Activated CD4-positive, alpha-beta T cell treated with anti-CD3 and anti-CD28 coated beads for 36 hours (primary cell): ENCODE data around the gene POLR3C. TPM values are rescaled to one million over a fixed set of nuclear protein-coding genes. Genes with fewer than 3 reads are reported as not detected.

Experiments
- ATAC-seq: fragments of 200-7000 bp; cut with Tn5 transposase; one replicate; pipeline ENCODE4 v1.10.0; 2021; ENCODE audit warnings: mild to moderate bottlenecking, moderate library complexity
- CTCF ChIA-PET: fragments of 350-600 bp; sonication (Branson Sonifier 250); formaldehyde crosslinking; loops from one replicate; lab custom pipeline; 2021; ENCODE audit warnings: antibody characterized with exemption; lab: Charles Lee
- POLR2A ChIA-PET: fragments of 350-600 bp; sonication (Branson Sonifier 250); formaldehyde crosslinking; loops from one replicate; lab custom pipeline; 2021; ENCODE audit warnings: antibody characterized with exemption, inconsistent platforms; lab: Charles Lee
- DNase-seq: peaks from one replicate; pipeline ENCODE4 v3.0.0-alpha.2; 2020
- H3K27ac Mint-ChIP-seq: one replicate; pipeline ENCODE4 v1.8.0; 2021; ENCODE audit warnings: mixed read lengths
- H3K27me3 Mint-ChIP-seq: one replicate; pipeline ENCODE4 v1.8.0; 2021; ENCODE audit warnings: mixed read lengths
- H3K36me3 Mint-ChIP-seq: one replicate; pipeline ENCODE4 v1.8.0; 2021; ENCODE audit warnings: low read depth, mixed read lengths
- H3K4me1 Mint-ChIP-seq: one replicate; pipeline ENCODE4 v1.8.0; 2021; ENCODE audit warnings: mixed read lengths
- H3K4me3 Mint-ChIP-seq: one replicate; pipeline ENCODE4 v1.8.0; 2021; ENCODE audit warnings: mild to moderate bottlenecking, moderate library complexity, mixed read lengths
- H3K9me3 Mint-ChIP-seq: one replicate; pipeline ENCODE4 v1.8.0; 2021; ENCODE audit warnings: low read depth, mixed read lengths
- intact Hi-C, 2 experiments: fragments of 100-400 bp; cut with DNase I in 1 of 2; cut with micrococcal nuclease in 1 of 2; formaldehyde crosslinking; loops; one replicate each; pipeline versions ENCODE4 v1.14.2 to v1.15.1; 2022 to 2024; cut with DNase I, micrococcal nuclease
- total RNA-seq, 2 experiments: library from RNA; stranded (reverse); gene quantifications; one replicate each; pipeline ENCODE4 v1.2.3, GENCODE V29; 2021

The POLR3C gene
- total RNA-seq, 2 experiments from 2014 or later = 34.2 to 42.6 TPM

GRCh38 chr1:145871994-145872924, 48.3 kb downstream of the POLR3C start:
- ATAC-seq (peak; percentile 81), DNase-seq (peak; percentile 58)
- intact Hi-C loops = loop anchor here (1.0 kb wide), 2 partner anchors 13 to 14 kb away; partner anchors contain the start of gene PIAS3 (in 1 of the 2)
- H3K9me3 Mint-ChIP-seq = no peaks in the 10 kb centered on the region
- peak overlapping the region; percentile 63 for H3K4me3 Mint-ChIP-seq
- H3K27me3 Mint-ChIP-seq = peaks cover 10% of the 10 kb centered on the region
- POLR2A ChIA-PET = interaction anchor here (0.6 to 2.2 kb wide), 4 partner anchors 13 to 179 kb away, joined by 3 to 10 read pairs (median 4); partner anchors contain the start of genes ANKRD35, PIAS3 and RBM8A
- CTCF ChIA-PET = interaction anchor here (0.5 to 3.4 kb wide), 10 partner anchors 9 to 81 kb away, joined by 3 to 49 read pairs (median 4); partner anchors contain the start of genes ANKRD35, ITGA10 and NUDT17
- no peaks in the 10 kb centered on the region for H3K36me3 Mint-ChIP-seq
- peak overlapping the region; percentile 61 for H3K27ac Mint-ChIP-seq
- peaks cover 11% of the 10 kb centered on the region for H3K4me1 Mint-ChIP-seq

GRCh38 chr1:145874646-145875045, 50.6 kb downstream of the POLR3C start:
- Mint-ChIP-seq H3K4me1 (peaks cover 13% of the 10 kb centered on the region), H3K4me3 (no peak overlapping the region), H3K36me3 (no peaks in the 10 kb centered on the region), H3K27ac (no peak overlapping the region), H3K9me3 (no peaks in the 10 kb centered on the region), H3K27me3 (peaks cover 12% of the 10 kb centered on the region)
- intact Hi-C loops = no loop called here
- ChIA-PET POLR2A (no interaction called here), CTCF (interaction anchor here (1.9 kb wide), 1 partner anchor 16 kb away, joined by 5 read pairs; the partner anchor contains the start of gene PIAS3)
- ATAC-seq (no peak), DNase-seq (no peak)

- POLR2A ChIA-PET = interaction anchor here (0.7 kb wide), 1 partner anchor 18 kb away, joined by 3 read pairs; no protein-coding TSS in a partner anchor
- ATAC-seq (no peak), DNase-seq (no peak)
- Mint-ChIP-seq H3K36me3 (no peaks in the 10 kb centered on the region), H3K9me3 (no peaks in the 10 kb centered on the region), H3K4me1 (peaks cover 2% of the 10 kb centered on the region), H3K27me3 (peaks cover 7% of the 10 kb centered on the region), H3K4me3 (no peak overlapping the region), H3K27ac (no peak overlapping the region)
- intact Hi-C loops = loop anchor here in 1 of 2 experiments (2.0 kb wide), 1 partner anchor 15 kb away; no protein-coding TSS in a partner anchor
- CTCF ChIA-PET = interaction anchor here (1.4 to 1.7 kb wide), 2 partner anchors 15 to 134 kb away, joined by 4 to 5 read pairs; no protein-coding TSS in a partner anchor
These were observed 54.0 kb downstream of the POLR3C start for GRCh38 chr1:145877923-145878486.

GRCh38 chr1:145878724-145879123, 54.7 kb downstream of the POLR3C start:
- CTCF ChIA-PET = interaction anchor here (0.5 to 1.7 kb wide), 5 partner anchors 10 to 133 kb away, joined by 3 to 5 read pairs (median 4); no protein-coding TSS in a partner anchor
- H3K4me3 Mint-ChIP-seq = no peak overlapping the region
- POLR2A ChIA-PET = interaction anchor here (0.5 to 0.7 kb wide), 2 partner anchors 19 to 170 kb away, joined by 3 to 5 read pairs; no protein-coding TSS in a partner anchor
- H3K9me3 Mint-ChIP-seq = no peaks in the 10 kb centered on the region
- intact Hi-C loops = loop anchor here in 1 of 2 experiments (2.0 kb wide), 1 partner anchor 16 kb away; no protein-coding TSS in a partner anchor
- DNase-seq = no peak
- peaks cover 2% of the 10 kb centered on the region for H3K4me1 Mint-ChIP-seq
- H3K27me3 Mint-ChIP-seq = peaks cover 8% of the 10 kb centered on the region
- H3K36me3 Mint-ChIP-seq = no peaks in the 10 kb centered on the region
- no peak overlapping the region for H3K27ac Mint-ChIP-seq
- no peak for ATAC-seq

GRCh38 chr1:145879775-145880174, 55.8 kb downstream of the POLR3C start:
- DNase-seq (no peak), ATAC-seq (no peak)
- CTCF ChIA-PET = interaction anchor here (0.5 to 3.0 kb wide), 9 partner anchors 11 to 132 kb away, joined by 3 to 15 read pairs (median 5); partner anchors contain the start of gene NUDT17
- no peaks in the 10 kb centered on the region for H3K9me3 Mint-ChIP-seq
- H3K27ac Mint-ChIP-seq = no peak overlapping the region
- peaks cover 14% of the 10 kb centered on the region for H3K27me3 Mint-ChIP-seq
- H3K36me3 Mint-ChIP-seq = no peaks in the 10 kb centered on the region
- no peak overlapping the region for H3K4me3 Mint-ChIP-seq
- intact Hi-C loops = loop anchor here in 1 of 2 experiments (2.0 kb wide), 1 partner anchor 17 kb away; no protein-coding TSS in a partner anchor
- peaks cover 4% of the 10 kb centered on the region for H3K4me1 Mint-ChIP-seq
- POLR2A ChIA-PET = no interaction called here

GRCh38 chr1:145884675-145885074, 60.7 kb downstream of the POLR3C start:
- POLR2A ChIA-PET = interaction anchor here (1.3 to 2.3 kb wide), 2 partner anchors 26 to 73 kb away, joined by 4 to 8 read pairs; partner anchors contain the start of genes LIX1L and PIAS3
- peak overlapping the region; percentile 72 for H3K4me3 Mint-ChIP-seq
- intact Hi-C loops = loop anchor here (1.0 to 2.0 kb wide), 7 partner anchors 14 to 113 kb away; partner anchors contain the start of genes PIAS3 (in 2 of the 2), NUDT17 (in 1 of the 2), PEX11B (in 1 of the 2) and RBM8A (in 1 of the 2)
- peaks cover 17% of the 10 kb centered on the region for H3K27me3 Mint-ChIP-seq
- ATAC-seq = no peak
- no peak overlapping the region for H3K27ac Mint-ChIP-seq
- no peaks in the 10 kb centered on the region for H3K9me3 Mint-ChIP-seq
- CTCF ChIA-PET = interaction anchor here (1.1 to 4.1 kb wide), 4 partner anchors 12 to 148 kb away, joined by 3 to 30 read pairs (median 4); partner anchors contain the start of gene NUDT17
- DNase-seq = no peak
- peaks cover 14% of the 10 kb centered on the region for H3K4me1 Mint-ChIP-seq
- H3K36me3 Mint-ChIP-seq = no peaks in the 10 kb centered on the region

- Mint-ChIP-seq H3K27me3 (peaks cover 17% of the 10 kb centered on the region), H3K4me3 (peak within 1 kb of the TSS; percentile 72), H3K4me1 (peaks cover 14% of the 10 kb centered on the region), H3K9me3 (no peaks in the 10 kb centered on the region), H3K36me3 (no peaks in the 10 kb centered on the region), H3K27ac (no peak within 1 kb of the TSS)
- POLR2A ChIA-PET = interaction anchor here (1.0 to 2.3 kb wide), 3 partner anchors 13 to 72 kb away, joined by 3 to 8 read pairs (median 4); partner anchors contain the start of genes LIX1L and PIAS3
- DNase-seq (peak; percentile 92), ATAC-seq (peak; percentile 100)
- CTCF ChIA-PET = interaction anchor here (0.7 to 4.1 kb wide), 7 partner anchors 14 to 136 kb away, joined by 3 to 30 read pairs (median 4); partner anchors contain the start of genes HJV, NUDT17 and PIAS3
- intact Hi-C loops = loop anchor here (1.0 to 2.0 kb wide), 9 partner anchors 13 to 111 kb away; partner anchors contain the start of genes PIAS3 (in 2 of the 2), ANKRD34A (in 1 of the 2), ITGA10 (in 1 of the 2) and NUDT17 (in 1 of the 2)
These were observed 61.8 kb downstream of the POLR3C start, which contains the start of gene ANKRD35 for GRCh38 chr1:145885738-145886287. TSS of gene ANKRD35 (minus strand) at chr1:145885866. CDS start at chr1:145885758, 108 bp downstream.

GRCh38 chr1:145886390-145886789, 62.4 kb downstream of the POLR3C start:
- DNase-seq (no peak), ATAC-seq (peak; percentile 1)
- peaks cover 17% of the 10 kb centered on the region for H3K27me3 Mint-ChIP-seq
- no peaks in the 10 kb centered on the region for H3K36me3 Mint-ChIP-seq
- ChIA-PET CTCF (interaction anchor here (1.1 to 4.1 kb wide), 3 partner anchors 14 to 42 kb away, joined by 4 to 30 read pairs (median 5); partner anchors contain the start of gene NUDT17), POLR2A (interaction anchor here (2.3 kb wide), 1 partner anchor 27 kb away, joined by 8 read pairs; the partner anchor contains the start of gene PIAS3)
- intact Hi-C loops = loop anchor here in 1 of 2 experiments (2.0 kb wide), 2 partner anchors 24 to 78 kb away; partner anchors contain the start of genes ANKRD34A, ITGA10 and POLR3GL
- no peaks in the 10 kb centered on the region for H3K9me3 Mint-ChIP-seq
- peak overlapping the region; percentile 72 for H3K4me3 Mint-ChIP-seq
- H3K4me1 Mint-ChIP-seq = peaks cover 14% of the 10 kb centered on the region
- no peak overlapping the region for H3K27ac Mint-ChIP-seq

GRCh38 chr1:145886816-145887215, 62.8 kb downstream of the POLR3C start:
- ATAC-seq = no peak
- intact Hi-C loops = loop anchor here in 1 of 2 experiments (2.0 kb wide), 2 partner anchors 24 to 78 kb away; partner anchors contain the start of genes ANKRD34A, ITGA10 and POLR3GL
- CTCF ChIA-PET = interaction anchor here (1.6 kb wide), 1 partner anchor 41 kb away, joined by 5 read pairs; the partner anchor contains the start of gene NUDT17
- no peak for DNase-seq
- POLR2A ChIA-PET = interaction anchor here (2.3 kb wide), 1 partner anchor 28 kb away, joined by 8 read pairs; the partner anchor contains the start of gene PIAS3
- Mint-ChIP-seq H3K27me3 (peaks cover 17% of the 10 kb centered on the region), H3K4me3 (peak overlapping the region; percentile 72), H3K27ac (no peak overlapping the region), H3K36me3 (no peaks in the 10 kb centered on the region), H3K9me3 (no peaks in the 10 kb centered on the region), H3K4me1 (peaks cover 14% of the 10 kb centered on the region)
